HuH-7.5 (cell line): Measurements from ENCODE around the gene SLC38A2.
"Not testable (repeated sequence)": the region's sequence is repeated elsewhere in the genome, so short reads cannot be mapped to it uniquely, and the experiment has no call there.

Experiments used
- DNase-seq: peaks from one replicate; pipeline ENCODE4 v3.0.0; 2011; ENCODE audit warnings: low spot score

Gene SLC38A2

GRCh38 chr12:46360908-46361666 is 11.5 kb downstream of the SLC38A2 start:
- no peak for DNase-seq

DNA sequence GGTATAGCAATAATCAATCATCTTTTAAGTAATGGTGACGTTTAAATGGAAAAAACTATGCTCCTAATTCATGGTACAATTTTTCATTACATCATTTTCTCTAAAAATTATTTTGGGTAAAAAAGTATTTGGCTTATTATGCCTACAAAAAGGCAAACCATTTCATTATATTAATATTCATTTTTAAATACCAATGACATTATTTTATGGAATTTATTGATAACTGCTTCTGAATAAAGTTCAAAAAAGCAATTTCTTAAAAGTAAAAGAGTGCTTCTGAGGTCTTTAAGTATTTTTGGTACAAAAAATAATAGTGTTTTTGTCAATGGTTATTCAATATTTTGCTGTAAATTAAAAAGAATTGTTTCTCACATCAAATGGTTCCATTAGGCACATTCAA is 12.2 kb downstream of the SLC38A2 start:
- no peak for DNase-seq

- no peak for DNase-seq
These were observed 12.8 kb downstream of the SLC38A2 start for GRCh38 chr12:46359667-46360280.

GRCh38 chr12:46358791-46359666 is 13.5 kb downstream of the SLC38A2 start:
- DNase-seq: no peak

- no peak for DNase-seq
These were observed 14.3 kb downstream of the SLC38A2 start for GRCh38 chr12:46358325-46358700.

- DNase-seq: no peak
These were observed 14.9 kb downstream of the SLC38A2 start for GRCh38 chr12:46357438-46358324.

DNA sequence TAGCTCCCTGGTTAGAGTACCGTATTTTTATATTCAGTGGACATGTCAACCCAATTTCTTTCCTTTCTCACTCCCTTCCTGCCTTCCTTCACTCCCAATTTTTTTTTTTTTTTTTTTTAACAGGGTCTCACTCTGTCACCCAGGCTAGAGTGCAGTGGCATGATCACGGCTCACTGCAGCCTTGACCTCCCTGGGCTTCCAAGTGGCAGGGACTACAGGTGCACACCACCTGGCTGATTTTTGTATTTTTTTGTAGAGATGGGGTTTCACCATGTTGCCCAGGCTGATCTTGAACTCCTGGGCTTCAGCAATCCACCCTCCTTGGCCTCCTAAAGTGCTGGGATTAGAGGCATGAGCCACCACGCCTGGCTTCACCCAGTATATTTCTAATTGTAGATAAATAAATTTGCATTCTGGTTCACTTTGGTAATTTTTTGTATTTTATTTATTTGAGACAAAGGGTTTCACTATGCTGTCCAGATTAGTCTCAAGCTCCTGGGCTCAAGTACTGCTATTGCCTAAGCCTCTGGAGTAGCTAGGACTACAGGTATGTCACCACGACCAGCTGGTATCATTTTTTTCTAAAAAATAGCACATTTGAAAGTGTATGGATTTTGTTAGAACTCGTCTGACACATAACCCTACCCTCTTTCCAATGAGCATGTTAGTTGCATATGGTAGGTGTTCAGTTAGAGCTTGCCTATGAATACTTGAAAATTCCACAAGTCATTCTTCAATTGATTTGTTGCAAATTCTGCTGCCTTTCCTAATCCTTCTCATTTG is 15.7 kb downstream of the SLC38A2 start:
- DNase-seq: no peak

DNA sequence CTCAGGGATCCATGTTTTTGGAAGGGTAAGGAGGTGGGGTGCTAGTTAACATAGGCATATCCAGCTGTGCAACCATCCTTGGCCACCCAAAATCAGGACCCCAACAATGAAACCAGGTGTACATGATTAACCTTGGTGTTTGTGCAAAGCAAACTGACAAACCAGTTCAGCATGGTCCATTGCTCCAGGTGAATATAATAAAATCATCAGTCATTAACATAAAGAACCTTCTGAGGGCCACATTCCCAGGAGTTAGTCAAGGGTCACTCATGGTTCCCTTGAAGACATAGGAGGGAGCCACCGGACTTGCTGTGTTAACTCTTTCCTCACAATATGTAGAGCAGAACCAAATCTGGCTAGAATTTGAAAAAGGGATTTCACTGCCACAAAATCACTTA is 17.8 kb downstream of the SLC38A2 start:
- no peak for DNase-seq

GRCh38 chr12:46354111-46354801 is 18.3 kb downstream of the SLC38A2 start:
- no peak for DNase-seq

DNA sequence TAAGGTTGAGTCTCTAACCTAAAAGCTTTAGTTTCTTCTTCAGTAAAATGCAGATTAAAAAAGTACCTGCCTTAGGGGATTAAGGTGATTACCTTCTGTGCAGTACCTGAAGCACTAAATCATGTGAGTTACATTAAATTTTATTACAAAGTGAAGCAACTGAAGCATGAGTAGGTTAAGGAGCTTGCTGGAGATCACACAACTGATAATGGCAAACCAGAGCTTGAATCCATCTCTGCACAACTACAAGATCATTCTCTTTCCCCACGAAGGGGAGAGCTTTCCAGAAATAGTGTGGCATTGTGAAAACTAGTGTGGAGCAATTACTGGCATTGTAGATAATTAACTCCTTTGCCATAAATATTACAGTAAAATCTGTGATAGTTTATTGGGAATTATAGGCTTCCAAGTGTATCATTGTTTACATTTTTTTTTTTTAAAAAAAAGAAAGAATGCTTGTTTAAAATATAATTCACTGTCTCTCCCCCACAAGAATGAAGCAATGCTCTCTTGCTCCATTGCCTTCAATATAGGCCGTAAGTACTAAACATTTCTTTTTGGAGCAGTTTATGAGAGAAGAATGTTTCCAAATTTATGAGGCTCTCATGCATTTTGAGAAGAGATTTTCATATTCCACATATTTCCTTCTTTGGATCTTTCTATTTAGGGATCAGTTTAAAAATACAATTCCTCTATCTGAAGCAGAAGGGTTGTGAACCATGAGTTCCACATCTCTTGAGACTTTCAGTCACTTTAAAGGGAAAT is 20.5 kb downstream of the SLC38A2 start:
- DNase-seq: no peak

DNA sequence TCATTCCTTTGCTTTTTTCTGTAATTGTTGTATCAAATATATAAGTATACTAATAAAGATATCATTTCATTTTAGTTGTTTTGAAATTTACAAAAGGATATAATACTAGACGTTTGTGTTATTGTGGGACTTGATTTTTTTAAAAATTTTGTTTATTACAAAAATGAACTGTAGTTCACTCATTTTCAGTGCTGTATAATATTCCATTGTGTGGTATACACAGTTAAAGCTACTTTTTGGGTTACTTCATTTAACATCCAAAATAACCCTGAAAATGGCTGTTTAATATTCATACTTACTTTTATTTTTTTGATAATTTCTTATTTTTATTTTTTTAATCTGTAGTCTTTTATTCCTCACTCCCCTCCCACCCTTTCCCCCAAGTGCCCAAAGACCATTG is 21.4 kb downstream of the SLC38A2 start:
- no peak for DNase-seq

DNA sequence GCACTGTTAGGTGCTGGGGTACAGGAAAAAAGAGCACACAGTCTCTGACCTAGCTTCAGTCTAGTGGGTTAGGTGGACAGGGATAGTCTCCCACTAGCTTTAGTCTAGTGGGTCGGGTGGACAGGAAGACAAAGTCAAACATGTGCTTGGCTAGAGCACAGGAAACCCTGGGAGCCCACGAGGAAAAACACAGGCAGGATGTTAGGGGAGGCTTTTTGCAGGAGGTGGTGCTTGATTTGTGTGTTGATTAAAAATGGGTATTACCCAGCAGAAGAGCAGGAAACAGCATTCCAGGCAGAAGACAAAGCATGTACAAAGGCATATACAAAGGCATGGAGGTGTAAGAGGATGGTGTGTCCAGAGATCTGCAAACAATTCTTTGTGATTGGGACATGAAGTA is 23.3 kb downstream of the SLC38A2 start:
- no peak for DNase-seq

DNA sequence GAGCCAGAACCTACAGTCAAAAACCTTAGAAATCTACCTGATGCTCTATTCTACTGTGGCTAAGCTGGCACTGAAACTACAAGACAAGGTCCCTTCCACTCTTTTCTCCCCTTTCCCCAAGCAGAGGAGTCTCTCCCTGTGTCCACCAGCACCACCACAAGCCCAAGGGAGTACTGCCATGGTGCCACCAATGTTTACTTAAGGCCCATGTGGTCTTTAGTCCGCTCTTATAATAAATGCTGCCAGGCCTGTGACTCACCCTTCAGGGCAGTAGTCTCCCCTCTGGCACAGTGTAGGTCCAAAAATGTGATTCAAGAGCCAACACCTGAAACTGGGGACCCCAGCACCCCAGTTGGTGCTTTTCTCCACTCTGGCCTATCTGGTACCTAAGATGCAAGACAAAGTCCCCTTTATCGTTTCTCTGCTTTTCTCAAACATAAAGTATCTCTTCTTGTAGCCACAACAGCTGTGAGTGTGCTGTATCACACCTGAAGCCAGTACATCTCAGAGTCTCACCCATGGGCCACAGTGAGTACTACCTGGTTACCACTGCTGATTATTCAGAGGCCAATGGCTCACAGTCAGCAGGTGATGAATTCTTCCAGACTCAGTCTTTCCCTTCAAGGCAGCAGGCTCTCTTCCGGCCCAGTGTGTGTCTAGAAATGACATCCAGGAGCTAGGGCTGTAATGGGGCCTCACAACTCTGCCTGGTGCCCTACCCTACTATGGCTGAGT is 29.3 kb downstream of the SLC38A2 start:
- no peak for DNase-seq

DNA sequence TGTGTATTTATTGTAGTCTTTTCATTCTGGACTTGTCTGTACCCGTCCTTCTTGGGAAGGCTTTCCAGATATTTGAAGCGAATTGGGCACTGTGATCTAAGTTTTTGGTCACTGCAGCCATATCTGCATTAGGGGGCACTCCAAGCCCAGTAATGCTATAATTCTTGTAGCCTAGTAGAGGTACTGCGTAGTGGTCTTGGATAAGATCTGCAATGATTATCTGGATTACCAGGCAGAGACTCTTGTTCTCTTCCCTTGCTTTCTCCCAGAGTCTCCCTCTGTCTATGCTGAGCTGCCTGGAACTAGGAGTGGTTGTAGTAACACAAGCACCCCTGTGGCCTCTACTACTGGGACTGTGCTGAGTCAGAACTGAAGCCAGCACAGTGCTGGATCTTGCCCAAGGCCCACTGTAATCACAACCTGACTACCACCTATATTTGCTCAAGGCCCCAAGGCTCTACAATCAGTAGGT is 30.0 kb downstream of the SLC38A2 start:
- no peak for DNase-seq

- no peak for DNase-seq
These were observed 33.5 kb downstream of the SLC38A2 start for GRCh38 chr12:46339051-46339450.

DNA sequence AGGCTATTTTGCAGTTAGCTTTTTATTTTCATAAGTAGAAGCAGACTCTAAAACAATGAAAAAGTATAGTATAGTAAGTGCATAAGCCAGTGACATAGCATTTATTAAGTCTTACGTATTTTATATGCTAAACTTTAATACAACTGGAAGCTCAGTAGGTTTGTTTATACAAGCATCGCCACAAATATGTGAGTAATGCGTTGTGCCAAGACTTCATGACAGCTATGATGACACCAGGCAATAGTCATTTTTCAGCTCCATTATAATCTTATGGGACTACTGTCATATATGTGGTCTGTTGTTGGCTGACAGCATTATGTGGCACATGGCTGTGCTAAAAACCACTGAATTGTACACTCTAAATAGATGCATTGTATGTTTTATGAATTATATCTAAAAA is 40.3 kb downstream of the SLC38A2 start:
- DNase-seq: no peak

- not testable (repeated sequence) for DNase-seq
These were observed 47.5 kb downstream of the SLC38A2 start for GRCh38 chr12:46325075-46325474.

DNA sequence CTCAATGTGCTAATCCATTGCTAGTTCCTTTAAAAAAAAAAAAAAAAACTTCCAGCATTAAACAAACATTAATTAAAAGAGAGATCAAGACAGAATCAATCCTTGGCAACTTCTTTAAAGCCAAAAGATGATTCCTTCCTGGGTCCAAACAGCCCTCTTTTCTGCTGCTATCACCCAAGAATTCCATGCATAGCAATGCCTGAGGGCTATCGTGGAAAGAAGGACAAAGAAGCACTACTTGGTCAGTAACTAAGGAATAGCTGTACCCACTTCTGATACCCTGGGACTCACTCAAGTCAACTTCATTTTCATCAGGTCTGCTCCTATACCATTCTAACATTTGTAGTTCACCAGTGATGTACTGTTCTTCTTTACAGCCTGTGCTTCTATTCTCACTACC is 51.8 kb downstream of the SLC38A2 start:
- no peak for DNase-seq

- no peak for DNase-seq
These were observed 54.5 kb downstream of the SLC38A2 start for GRCh38 chr12:46318037-46318436.
